B cell (primary cell): ENCODE results near the gene CTSG. TPM values are rescaled to one million over a fixed set of nuclear protein-coding genes. Genes with fewer than 3 reads are reported as not detected.
"Not testable (repeated sequence)": the region's sequence is repeated elsewhere in the genome, so short reads cannot be mapped to it uniquely, and the experiment has no call there.

ENCODE experiments used
- ATAC-seq: fragments of 200-7000 bp; cut with Tn5 transposase; one replicate; pipeline ENCODE4 v1.10.0; 2021; ENCODE audit warnings: low read depth, mild to moderate bottlenecking, moderate number of reproducible peaks, moderate library complexity
- CTCF ChIA-PET: fragments of 350-600 bp; sonication (Branson Sonifier 250); formaldehyde crosslinking; loops from one replicate; lab custom pipeline; 2021; ENCODE audit warnings: antibody characterized with exemption, inconsistent platforms; lab: Charles Lee
- POLR2A ChIA-PET: fragments of 350-600 bp; sonication (Branson Sonifier 250); formaldehyde crosslinking; loops from one replicate; lab custom pipeline; 2021; ENCODE audit warnings: antibody characterized with exemption; lab: Charles Lee
- DNase-seq: peaks from one replicate; pipeline ENCODE4 v3.0.0; 2013
- H2AFZ ChIP-seq: 2 replicates; pipeline ENCODE4 v1.6.1; 2012; ENCODE audit warnings: mild to moderate bottlenecking, low read depth, low read length; ENCODE audit not compliant: insufficient read depth, poor library complexity, severe bottlenecking
- H3K27ac ChIP-seq, 2 donors: 1 replicate in 1 of 2; 2 replicates in 1 of 2; pipeline ENCODE4 v1.5.1; 2012 to 2013; ENCODE audit warnings: low read length in 2 of 2, mild to moderate bottlenecking in 2 of 2, moderate library complexity in 1 of 2
- H3K27me3 ChIP-seq, 4 experiments: fragments of 200-600 bp in 1 of 4; sonication (generic) in 1 of 4; replicated peaks in 1 of 4; 1 replicate in 2 of 4; 2 replicates in 2 of 4; pipeline versions ENCODE4 v1.6.1 to v1.7.0; 2013 to 2016; ENCODE audit warnings: low read length in 3 of 4, mild to moderate bottlenecking in 2 of 4, mixed read lengths in 1 of 4, moderate library complexity in 1 of 4; ENCODE audit not compliant: insufficient read depth in 4 of 4, control insufficient read depth in 3 of 4; ENCODE audit errors: control extremely low read depth in 1 of 4
- H3K36me3 ChIP-seq, 2 experiments: replicated peaks in 1 of 2; 1 replicate in 1 of 2; 2 replicates in 1 of 2; pipeline versions ENCODE4 v1.6.1 to v1.7.1; 2013; ENCODE audit warnings: low read length in 1 of 2; ENCODE audit not compliant: insufficient read depth in 2 of 2, control insufficient read depth in 1 of 2; ENCODE audit errors: control extremely low read depth in 1 of 2, extremely low read depth in 1 of 2
- H3K4me1 ChIP-seq, 2 donors: fragments of 200-600 bp in 1 of 2; sonication (generic) in 1 of 2; 1 replicate in 1 of 2; 2 replicates in 1 of 2; pipeline versions ENCODE4 v1.5.1 to v1.6.1; 2013 to 2017; ENCODE audit warnings: low read length in 2 of 2; ENCODE audit not compliant: control insufficient read depth in 2 of 2, insufficient read depth in 2 of 2
- H3K4me2 ChIP-seq: replicated peaks from 2 replicates; pipeline ENCODE3; 2012; ENCODE audit warnings: mild to moderate bottlenecking, low read depth, low read length; ENCODE audit not compliant: poor library complexity, severe bottlenecking
- H3K4me3 ChIP-seq, 5 experiments: fragments of 200-600 bp in 1 of 5; sonication (generic) in 1 of 5; 1 replicate in 3 of 5; 2 replicates in 2 of 5; pipeline versions ENCODE4 v1.5.1 to v1.7.0; 2011 to 2016; ENCODE audit warnings: low read length in 4 of 5, mild to moderate bottlenecking in 4 of 5, low read depth in 2 of 5, control low read depth in 1 of 5, moderate library complexity in 1 of 5; ENCODE audit not compliant: insufficient read depth in 1 of 5; ENCODE audit errors: control extremely low read depth in 1 of 5, extremely low read depth in 1 of 5
- H3K79me2 ChIP-seq: fragments of 200-600 bp; sonication (generic); one replicate; pipeline ENCODE4 v1.6.0; 2016; ENCODE audit warnings: low read length; ENCODE audit not compliant: control insufficient read depth, insufficient read depth
- H3K9ac ChIP-seq: fragments of 200-600 bp; sonication (generic); 2 replicates; pipeline ENCODE4 v1.6.1; 2017; ENCODE audit warnings: mild to moderate bottlenecking, low read length, moderate library complexity
- H3K9me3 ChIP-seq, 3 donors: one replicate each; pipeline versions ENCODE4 v1.6.1 to v1.7.1; 2013; ENCODE audit warnings: low read length in 2 of 3; ENCODE audit not compliant: control insufficient read depth in 2 of 3, insufficient read depth in 1 of 3; ENCODE audit errors: control extremely low read depth in 1 of 3
- H4K20me1 ChIP-seq: 2 replicates; pipeline ENCODE4 v1.6.0; 2012; ENCODE audit warnings: mild to moderate bottlenecking, low read length; ENCODE audit not compliant: insufficient read depth, control insufficient read depth, poor library complexity, severe bottlenecking
- H3K27ac Mint-ChIP-seq: one replicate; pipeline ENCODE4 v1.8.0; 2021; ENCODE audit warnings: mixed read lengths
- H3K27me3 Mint-ChIP-seq: one replicate; pipeline ENCODE4 v1.8.0; 2021; ENCODE audit warnings: mixed read lengths
- H3K4me1 Mint-ChIP-seq: one replicate; pipeline ENCODE4 v1.8.0; 2021; ENCODE audit warnings: mixed read lengths
- H3K4me3 Mint-ChIP-seq: one replicate; pipeline ENCODE4 v1.8.0; 2021; ENCODE audit warnings: mixed read lengths
- H3K9me3 Mint-ChIP-seq: one replicate; pipeline ENCODE4 v1.8.0; 2022; ENCODE audit warnings: mixed read lengths; ENCODE audit not compliant: insufficient read depth
- CTCF ChIP-seq: fragments of 200-600 bp; IDR thresholded peaks from one replicate; pipeline ENCODE4 v1.8.0; 2022; ENCODE audit warnings: antibody characterized with exemption, mild to moderate bottlenecking
- EZH2 ChIP-seq: IDR thresholded peaks from 2 replicates; pipeline ENCODE4 v1.6.1; 2012; ENCODE audit warnings: borderline replicate concordance, low read depth, mild to moderate bottlenecking, moderate library complexity, low read length; ENCODE audit not compliant: insufficient read depth, poor library complexity, severe bottlenecking
- WGBS: methylation state at CpG from one replicate; pipeline ENCODE4 v1.1.5; 2013; ENCODE audit warnings: missing lambda C conversion rate; ENCODE audit not compliant: insufficient coverage; 5-methylcytosine and 5-hydroxymethylcytosine counted together
- intact Hi-C: fragments of 100-400 bp; cut with micrococcal nuclease; formaldehyde crosslinking; loops from one replicate; pipeline ENCODE4 v1.10.0; 2022
- polyA plus RNA-seq: library from polyadenylated mRNA; depleted of rRNA; stranded (reverse); fragments of >200 nt; gene quantifications from 2 replicates; pipeline ENCODE4 v1.2.3, GENCODE V29; 2012
- total RNA-seq, 2 donors: library from RNA; stranded (reverse); fragments of 120-200 nt in 1 of 2; gene quantifications; 1 replicate in 1 of 2; 2 replicates in 1 of 2; pipeline versions ENCODE4 v1.2.3 to v1.2.4, GENCODE V29; 2013 to 2022

Gene CTSG
- total and polyA plus RNA-seq, 2 donors (not counting 1 experiment from before 2014, with no cell fraction given) = not detected

- WGBS = 0% methylated on average over 1 of the region's 3 CpGs
- Mint-ChIP-seq H3K27ac (no peak overlapping the region), H3K9me3 (no peaks in the 10 kb centered on the region), H3K27me3 (peaks cover 13% of the 10 kb centered on the region), H3K4me1 (peaks cover 7% of the 10 kb centered on the region), H3K4me3 (no peak overlapping the region)
- intact Hi-C loops = no loop called here
- H3K4me2 ChIP-seq = no peak overlapping the region
- H3K27ac ChIP-seq = no peak overlapping the region
- POLR2A ChIA-PET = no interaction called here
- H3K9ac ChIP-seq = no peak overlapping the region
- peaks cover 0 to 4% (median 0%) of the 10 kb centered on the region in 4 experiments for H3K27me3 ChIP-seq
- no peaks in the 10 kb centered on the region for H3K36me3 ChIP-seq
- H3K4me1 ChIP-seq = no peaks in the 10 kb centered on the region
- no peaks in the 10 kb centered on the region for H3K9me3 ChIP-seq
- no peaks in the 10 kb centered on the region for H4K20me1 ChIP-seq
- H3K4me3 ChIP-seq = no peak overlapping the region
- ATAC-seq = no peak
- CTCF ChIA-PET = interaction anchor here (1.1 kb wide), 1 partner anchor 32 kb away, joined by 3 read pairs; no protein-coding TSS in a partner anchor
- TF ChIP-seq EZH2 = no peak
- no peak for TF ChIP-seq CTCF
- no peak for DNase-seq
- H2AFZ ChIP-seq = no peak overlapping the region
- H3K79me2 ChIP-seq = no peaks in the 10 kb centered on the region
Measured at GRCh38 chr14:24534286-24534685, 41.8 kb downstream of the CTSG start.

- H3K27me3 ChIP-seq = peaks cover 0 to 17% (median 0%) of the 10 kb centered on the region in 4 experiments
- H2AFZ ChIP-seq, H3K4me3 Mint-ChIP-seq, H3K27ac Mint-ChIP-seq, H3K9ac ChIP-seq, DNase-seq, H4K20me1 ChIP-seq, H3K9me3 ChIP-seq, H3K4me3 ChIP-seq, H3K79me2 ChIP-seq, ATAC-seq, H3K4me1 ChIP-seq, CTCF ChIA-PET, H3K36me3 ChIP-seq, H3K9me3 Mint-ChIP-seq, intact Hi-C loops, H3K4me2 ChIP-seq, H3K27ac ChIP-seq, POLR2A ChIA-PET, H3K4me1 Mint-ChIP-seq: not testable (repeated sequence)
- peaks cover 28% of the 10 kb centered on the region for H3K27me3 Mint-ChIP-seq
- WGBS = 86% methylated on average over 9 of the region's 15 CpGs
Measured at GRCh38 chr14:24525877-24526620, 50.0 kb downstream of the CTSG start.

Other genes with a start within 250 kb of the CTSG start
- 5.8 and 7.8 TPM in 2 replicates for gene ADCY4, start 241.2 kb downstream of the CTSG start, total RNA-seq
- 2.3 and 3.4 TPM in 2 replicates for gene ADCY4, start 241.2 kb downstream of the CTSG start, polyA plus RNA-seq
- 76.6 and 77.6 TPM in 2 replicates for gene RIPK3, start 236.3 kb downstream of the CTSG start, total RNA-seq
- 58.5 and 65.5 TPM in 2 replicates for gene RIPK3, start 236.3 kb downstream of the CTSG start, polyA plus RNA-seq
- gene NFATC4, start 208.1 kb downstream of the CTSG start, total RNA-seq = 7.6 and 7.9 TPM in 2 replicates
- 3.1 and 3.7 TPM in 2 replicates for gene NFATC4, start 208.1 kb downstream of the CTSG start, polyA plus RNA-seq
- gene NYNRIN, start 177.2 kb downstream of the CTSG start, total RNA-seq = 0.29 and 0.34 TPM in 2 replicates
- gene NYNRIN, start 177.2 kb downstream of the CTSG start, polyA plus RNA-seq = 0.04 TPM in 2 replicates
- 128 and 134 TPM in 2 replicates for gene CBLN3, start 146.6 kb downstream of the CTSG start, total RNA-seq
- 29.1 and 35.0 TPM in 2 replicates for gene CBLN3, start 146.6 kb downstream of the CTSG start, polyA plus RNA-seq
- 182 and 184 TPM in 2 replicates for gene KHNYN, start 146.3 kb downstream of the CTSG start, total RNA-seq
- gene KHNYN, start 146.3 kb downstream of the CTSG start, polyA plus RNA-seq = 74.4 and 111 TPM in 2 replicates
- 107 and 126 TPM in 2 replicates for gene SDR39U1, start 133.5 kb downstream of the CTSG start, total RNA-seq
- 247 and 248 TPM in 2 replicates for gene SDR39U1, start 133.5 kb downstream of the CTSG start, polyA plus RNA-seq
- gene CMA1, start 68.0 kb downstream of the CTSG start, total RNA-seq = not detected in 2 replicates
- gene CMA1, start 68.0 kb downstream of the CTSG start, polyA plus RNA-seq = not detected in 2 replicates
- gene GZMH, start 33.4 kb upstream of the CTSG start, total RNA-seq = 0.80 TPM in 1 of 2 replicates, not detected in the other
- gene GZMH, start 33.4 kb upstream of the CTSG start, polyA plus RNA-seq = 0.75 and 2.0 TPM in 2 replicates
- 1.1 and 1.5 TPM in 2 replicates for gene GZMB, start 57.9 kb upstream of the CTSG start, total RNA-seq
- 0.88 and 1.3 TPM in 2 replicates for gene GZMB, start 57.9 kb upstream of the CTSG start, polyA plus RNA-seq